ENCODE measurements around the gene CIT.

The CIT gene

GRCh38 chr12:119797090-119797489, 80.0 kb downstream of the CIT start:
- no peak for DNase-seq

GRCh38 chr12:119796292-119796691, 80.8 kb downstream of the CIT start:
- no peak for DNase-seq

GRCh38 chr12:119791453-119791852, 85.7 kb downstream of the CIT start:
- DNase-seq: no peak

DNA sequence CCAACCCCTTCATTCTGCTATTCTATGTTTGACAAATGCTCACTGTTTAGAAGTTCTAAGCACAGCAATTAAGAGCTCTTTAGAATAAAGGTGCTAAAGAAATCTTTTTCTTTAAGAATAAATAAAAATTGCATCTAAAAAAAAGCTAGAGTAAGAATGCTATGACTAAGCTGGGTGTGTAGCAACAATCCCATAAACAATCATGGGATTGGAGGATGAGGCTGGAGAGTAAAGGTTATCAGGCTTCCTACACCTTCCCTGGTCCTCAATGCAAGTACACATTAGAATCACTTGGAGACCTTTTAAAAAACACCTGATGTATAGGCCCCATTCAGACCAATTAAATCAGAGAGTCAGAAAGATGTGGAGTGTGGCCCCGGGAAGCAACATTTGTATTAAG, 88.3 kb downstream of the CIT start:
- no peak for DNase-seq

GRCh38 chr12:119786539-119786938, 90.6 kb downstream of the CIT start:
- DNase-seq: no peak

DNA sequence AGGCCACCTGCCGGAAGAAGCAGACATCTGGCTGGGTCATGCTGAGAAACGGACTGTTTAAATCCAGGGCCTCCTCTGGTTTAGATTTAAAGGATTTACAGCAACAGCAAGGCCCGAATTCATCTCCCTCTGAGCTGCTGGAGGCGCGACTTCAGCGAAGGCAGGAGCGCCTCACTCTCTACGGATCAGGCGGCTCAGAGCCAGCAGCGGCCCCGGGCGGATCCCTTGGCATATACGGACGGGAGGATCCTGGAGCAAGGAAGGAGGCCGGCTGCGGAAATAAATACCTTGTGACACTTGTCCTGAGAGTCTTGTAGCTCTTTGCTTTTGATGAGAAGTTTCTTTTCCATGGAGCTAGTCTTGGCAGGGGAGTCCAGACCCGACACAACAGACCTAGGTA, 92.4 kb downstream of the CIT start:
- DNase-seq: no peak

DNA sequence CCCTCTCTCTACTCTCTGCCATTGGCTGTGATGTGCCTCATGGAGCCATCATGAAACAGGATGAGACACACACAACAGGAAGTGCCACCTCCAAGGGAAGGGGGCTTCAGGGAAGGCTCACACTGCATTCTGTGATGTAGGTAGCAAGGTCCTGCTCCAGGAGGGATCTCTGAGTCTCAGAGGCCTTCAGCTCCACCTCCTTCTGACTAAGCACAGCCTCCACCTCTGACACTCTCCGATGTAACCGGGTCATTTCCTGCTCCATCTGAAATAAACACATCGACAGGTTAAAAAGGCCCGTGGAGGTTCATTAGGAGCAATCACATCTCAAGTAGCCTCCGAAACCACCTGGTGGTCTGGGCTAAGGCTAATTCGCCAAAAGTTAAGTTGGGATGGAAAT, 93.3 kb downstream of the CIT start:
- DNase-seq: no peak

- DNase-seq: no peak
Measured at GRCh38 chr12:119781804-119782203, 95.3 kb downstream of the CIT start.

- DNase-seq: peak; percentile 5
Measured at GRCh38 chr12:119780786-119781434, 96.2 kb downstream of the CIT start.

- no peak for DNase-seq
Measured at GRCh38 chr12:119775246-119775895, 101.7 kb downstream of the CIT start.

DNA sequence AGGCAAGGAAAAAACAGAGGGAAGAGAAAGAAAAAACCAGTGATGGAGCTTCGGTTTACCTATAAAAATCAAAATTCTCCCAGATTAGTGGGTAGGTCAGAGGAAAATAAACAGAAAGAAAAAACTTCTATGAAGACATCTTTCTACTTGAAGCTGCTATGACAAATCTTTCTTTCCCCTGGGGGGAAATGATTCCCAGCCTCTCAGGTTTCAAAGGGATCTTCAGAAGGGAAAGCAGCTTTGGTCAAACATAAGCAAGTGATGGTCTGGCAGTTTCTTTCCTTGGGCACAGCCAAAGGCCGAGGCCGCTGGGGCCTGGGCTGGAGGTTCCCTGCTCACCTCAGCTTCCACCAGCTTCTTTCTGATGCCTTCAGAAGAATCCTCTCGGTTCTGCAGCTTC, 104.7 kb downstream of the CIT start:
- no peak for DNase-seq

GRCh38 chr12:119770146-119770545, 107.0 kb downstream of the CIT start:
- DNase-seq: no peak

GRCh38 chr12:119762619-119763018, 114.5 kb downstream of the CIT start:
- DNase-seq: no peak

- no peak for DNase-seq
Measured at GRCh38 chr12:119758722-119759121, 118.4 kb downstream of the CIT start.

GRCh38 chr12:119758234-119758633, 118.9 kb downstream of the CIT start:
- DNase-seq: no peak

DNA sequence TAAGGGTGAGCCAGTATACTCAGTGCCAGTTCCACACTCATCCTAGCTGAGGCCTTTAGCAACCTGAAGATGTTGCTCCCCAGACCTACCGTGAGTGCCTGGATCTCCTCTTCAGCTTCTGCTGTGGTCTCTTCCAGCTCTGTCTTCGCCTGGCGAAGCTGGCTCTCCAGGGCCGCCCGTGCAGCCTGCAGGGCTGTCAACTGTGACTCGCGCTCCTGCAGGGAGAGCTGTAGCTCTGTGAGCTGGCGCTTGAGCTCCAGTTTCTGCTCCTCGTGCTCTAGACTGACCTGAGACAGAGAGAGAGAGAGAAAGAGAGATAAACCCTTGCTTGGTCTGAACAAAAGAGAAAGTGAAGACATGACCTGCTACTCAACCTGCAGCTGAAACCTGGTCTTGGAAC, 125.2 kb downstream of the CIT start:
- DNase-seq: no peak

- DNase-seq: no peak
Measured at GRCh38 chr12:119749666-119750065, 127.5 kb downstream of the CIT start.

DNA sequence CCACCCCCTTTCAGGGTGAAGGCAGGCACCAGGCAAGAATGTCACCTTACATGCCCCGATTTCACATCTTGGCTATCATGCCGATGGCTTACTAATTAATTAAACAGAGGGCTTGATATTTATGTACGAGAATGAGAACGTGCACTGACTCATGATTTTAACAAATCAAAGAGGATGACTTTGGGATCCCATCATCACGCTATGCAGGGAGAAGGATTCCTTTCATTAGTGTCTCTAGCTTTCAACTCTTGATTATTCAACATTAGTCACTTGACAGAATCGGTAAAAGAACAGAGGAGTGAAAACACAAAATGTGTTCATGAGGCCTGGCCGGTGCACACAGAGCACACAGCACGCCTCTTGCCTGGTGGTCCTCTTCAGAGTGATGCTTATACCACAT, 128.6 kb downstream of the CIT start:
- DNase-seq: no peak

- DNase-seq: no peak
Measured at GRCh38 chr12:119746169-119746568, 131.0 kb downstream of the CIT start.

GRCh38 chr12:119744900-119745606, 132.1 kb downstream of the CIT start:
- DNase-seq: no peak

DNA sequence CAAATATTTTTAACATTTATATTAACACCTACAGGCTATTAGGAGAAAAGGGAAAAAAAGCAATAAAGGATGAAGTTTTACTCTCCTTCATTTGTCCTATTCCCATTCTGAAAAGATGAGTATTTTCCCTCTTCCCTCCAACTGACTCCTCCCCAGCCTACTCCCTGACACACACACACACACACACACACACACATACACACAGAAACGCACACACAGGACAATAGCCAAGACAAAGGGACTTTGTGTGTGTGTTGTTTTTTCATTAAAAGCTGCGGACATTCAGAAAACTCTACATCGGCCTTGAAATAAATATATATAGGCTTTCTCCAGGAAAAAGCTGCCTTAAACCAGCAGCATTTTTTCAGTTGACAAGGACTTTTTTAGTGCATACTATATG, 134.4 kb downstream of the CIT start:
- no peak for DNase-seq

DNA sequence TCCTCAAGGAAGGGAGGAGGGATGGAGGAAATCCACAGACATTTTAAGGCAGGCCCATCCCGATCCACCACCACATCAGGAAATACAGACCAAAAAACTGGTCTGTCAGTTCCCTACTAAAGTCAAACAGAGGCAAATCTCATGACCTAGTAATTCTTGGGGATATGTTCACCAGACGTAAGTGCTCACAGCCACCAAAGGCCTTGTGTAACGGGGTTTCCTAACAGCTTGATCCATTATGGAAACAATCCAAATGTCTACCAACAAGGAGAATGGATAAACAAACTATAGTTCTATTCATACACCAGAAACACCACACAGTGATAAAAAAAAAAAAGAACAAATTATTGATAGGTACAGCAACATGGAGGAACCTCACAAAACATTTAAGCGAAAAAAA, 136.3 kb downstream of the CIT start:
- DNase-seq: no peak

GRCh38 chr12:119735079-119735478, 142.0 kb downstream of the CIT start:
- no peak for DNase-seq

GRCh38 chr12:119730381-119730780, 146.7 kb downstream of the CIT start:
- DNase-seq: no peak

Measured in NCI-H226 (cell line).